Ascending aorta (tissue), 2 donors: ENCODE results near the gene TRIM25. TPM values are rescaled to one million over a fixed set of nuclear protein-coding genes. Genes with fewer than 3 reads are reported as not detected.

Source experiments
- DNase-seq, 2 donors: peaks; one replicate each; pipeline ENCODE4 v3.0.0-alpha.2; 2019; ENCODE audit warnings: low spot score in 2 of 2
- H3K27ac ChIP-seq, 2 donors: fragments of 200-600 bp; sonication (generic); one replicate each; pipeline ENCODE4 v1.5.1; 2016 to 2017; ENCODE audit warnings: mild to moderate bottlenecking in 1 of 2
- H3K27me3 ChIP-seq: fragments of 200-600 bp; sonication (generic); one replicate; pipeline ENCODE4 v1.5.1; 2017
- H3K36me3 ChIP-seq, 2 donors: fragments of 200-600 bp; sonication (generic); one replicate each; pipeline ENCODE4 v1.5.1; 2016
- H3K4me1 ChIP-seq, 2 donors: fragments of 200-600 bp; sonication (generic); one replicate each; pipeline ENCODE4 v1.5.1; 2016 to 2017; ENCODE audit warnings: mild to moderate bottlenecking in 1 of 2
- H3K4me3 ChIP-seq, 2 donors: fragments of 200-600 bp; sonication (generic); one replicate each; pipeline ENCODE4 v1.5.1; 2016 to 2017; ENCODE audit warnings: mild to moderate bottlenecking in 1 of 2
- H3K9me3 ChIP-seq, 2 donors: fragments of 200-600 bp; sonication (generic); one replicate each; pipeline ENCODE4 v1.5.1; 2016
- CTCF ChIP-seq, 3 experiments: fragments of 200-600 bp in 2 of 3; fragments of 450-650 bp in 1 of 3; sonication (generic) in 2 of 3; IDR thresholded peaks; one replicate each; pipeline ENCODE4 v1.5.1; 2016 to 2019; ENCODE audit warnings: antibody characterized with exemption in 3 of 3, mild to moderate bottlenecking in 1 of 3, moderate library complexity in 1 of 3
- intact Hi-C: fragments of 100-400 bp; cut with DNase I; formaldehyde crosslinking; loops from one replicate; pipeline ENCODE4 v1.15.1; 2023
- total RNA-seq: library from RNA; depleted of rRNA; stranded (reverse); fragments of >200 nt; gene quantifications from one replicate; pipeline ENCODE4 v1.1.0, GENCODE V29; 2016

Gene TRIM25
- total RNA-seq, 1 donor from 2014 or later: 65.3 TPM

- H3K36me3 ChIP-seq: peaks cover 0 to 18% of the 10 kb centered on the region in 2 donors
- no peaks in the 10 kb centered on the region for H3K9me3 ChIP-seq
- H3K4me1 ChIP-seq: no peaks in the 10 kb centered on the region
- no peak overlapping the region for H3K27ac ChIP-seq
- no peaks in the 10 kb centered on the region for H3K27me3 ChIP-seq
- no peak overlapping the region for H3K4me3 ChIP-seq
- intact Hi-C loops: no loop called here
- no peak for DNase-seq
- no peak for TF ChIP-seq CTCF (IDR thresholded peaks at IDR 0.05)
Observed at GRCh38 chr17:56930739-56931337, 17.0 kb upstream of the TRIM25 start.

- no peak for TF ChIP-seq CTCF (IDR thresholded peaks at IDR 0.05)
- Histone ChIP-seq H3K9me3 (no peaks in the 10 kb centered on the region), H3K27me3 (no peaks in the 10 kb centered on the region), H3K36me3 (peaks cover 0 to 7% of the 10 kb centered on the region in 2 donors), H3K4me1 (no peaks in the 10 kb centered on the region), H3K4me3 (no peak overlapping the region), H3K27ac (no peak overlapping the region)
- intact Hi-C loops: no loop called here
- no peak for DNase-seq
Observed at GRCh38 chr17:56929362-56929969, 15.6 kb upstream of the TRIM25 start.

- Histone ChIP-seq H3K9me3 (no peaks in the 10 kb centered on the region), H3K4me1 (no peaks in the 10 kb centered on the region), H3K4me3 (no peak overlapping the region), H3K36me3 (no peaks in the 10 kb centered on the region), H3K27ac (no peak overlapping the region), H3K27me3 (no peaks in the 10 kb centered on the region)
- TF ChIP-seq CTCF (IDR thresholded peaks at IDR 0.05): no peak
- no peak for DNase-seq
- intact Hi-C loops: no loop called here
Observed at GRCh38 chr17:56928586-56928985, 14.7 kb upstream of the TRIM25 start.

GRCh38 chr17:56926704-56927103 is 12.9 kb upstream of the TRIM25 start:
- Histone ChIP-seq H3K27ac (no peak overlapping the region), H3K27me3 (no peaks in the 10 kb centered on the region), H3K36me3 (no peaks in the 10 kb centered on the region), H3K4me1 (no peaks in the 10 kb centered on the region), H3K9me3 (no peaks in the 10 kb centered on the region), H3K4me3 (no peak overlapping the region)
- intact Hi-C loops: no loop called here
- DNase-seq: no peak
- TF ChIP-seq CTCF (IDR thresholded peaks at IDR 0.05): no peak

GRCh38 chr17:56926270-56926669 is 12.4 kb upstream of the TRIM25 start:
- no peak for DNase-seq

More at GRCh38 chr17:56926270-56926669, 12.4 kb upstream of the TRIM25 start:
- no peak for TF ChIP-seq CTCF (IDR thresholded peaks at IDR 0.05)
- no peaks in the 10 kb centered on the region for H3K27me3 ChIP-seq
- no peaks in the 10 kb centered on the region for H3K9me3 ChIP-seq
- no peaks in the 10 kb centered on the region for H3K36me3 ChIP-seq
- no peak overlapping the region for H3K4me3 ChIP-seq
- no peaks in the 10 kb centered on the region for H3K4me1 ChIP-seq
- intact Hi-C loops: no loop called here
- no peak overlapping the region for H3K27ac ChIP-seq
